ENCODE measurements around the gene PRKN.

- TF ChIP-seq CTCF (IDR thresholded peaks at IDR 0.05; ENCODE audit: low read depth, low read length) (no peak), POLR2A (IDR thresholded peaks at IDR 0.05; ENCODE audit: extremely low read depth, insufficient read length) (no peak), MAX (IDR thresholded peaks at IDR 0.05; ENCODE audit: low read depth, low read length) (no peak)
Observed at GRCh38 chr6:161837449-161837735, 890.2 kb downstream of the PRKN start.
